ENCODE results near the gene CNPY1.

The CNPY1 gene

GRCh38 chr7:155557778-155558177, 11.4 kb upstream of the CNPY1 start:
- no peak for DNase-seq

GRCh38 chr7:155556763-155557162, 10.4 kb upstream of the CNPY1 start:
- no peak for DNase-seq

GRCh38 chr7:155555116-155555695, 8.8 kb upstream of the CNPY1 start:
- no peak for DNase-seq

GRCh38 chr7:155553871-155554270, 7.5 kb upstream of the CNPY1 start:
- no peak for DNase-seq

- no peak for DNase-seq
Observed at GRCh38 chr7:155551785-155552611, 5.6 kb upstream of the CNPY1 start.

GRCh38 chr7:155550916-155551315, 4.6 kb upstream of the CNPY1 start:
- DNase-seq = no peak

GRCh38 chr7:155549226-155549625, 2.9 kb upstream of the CNPY1 start:
- no peak for DNase-seq

- no peak for DNase-seq
Observed at GRCh38 chr7:155547161-155547791, 917 bp upstream of the CNPY1 start.

- no peak for DNase-seq
Observed at GRCh38 chr7:155545348-155545747, 1.0 kb downstream of the CNPY1 start.

- no peak for DNase-seq
Observed at GRCh38 chr7:155544485-155544884, 1.9 kb downstream of the CNPY1 start.

GRCh38 chr7:155543926-155544325, 2.4 kb downstream of the CNPY1 start:
- DNase-seq = no peak

GRCh38 chr7:155543011-155543876, 3.1 kb downstream of the CNPY1 start:
- DNase-seq = no peak

- no peak for DNase-seq
Observed at GRCh38 chr7:155541986-155542675, 4.2 kb downstream of the CNPY1 start.

- DNase-seq = no peak
Observed at GRCh38 chr7:155540553-155540952, 5.8 kb downstream of the CNPY1 start.

GRCh38 chr7:155538293-155538692, 8.1 kb downstream of the CNPY1 start:
- no peak for DNase-seq

- no peak for DNase-seq
Observed at GRCh38 chr7:155536451-155536850, 9.9 kb downstream of the CNPY1 start.

GRCh38 chr7:155534691-155535090, 11.7 kb downstream of the CNPY1 start:
- no peak for DNase-seq

GRCh38 chr7:155533827-155534690, 12.3 kb downstream of the CNPY1 start:
- no peak for DNase-seq

GRCh38 chr7:155533120-155533826, 13.1 kb downstream of the CNPY1 start:
- no peak for DNase-seq

- no peak for DNase-seq
Observed at GRCh38 chr7:155532792-155533119, 13.6 kb downstream of the CNPY1 start.

GRCh38 chr7:155531681-155532080, 14.7 kb downstream of the CNPY1 start:
- DNase-seq = no peak

Measured in NCI-H510A (cell line).